Astrocyte of the spinal cord (primary cell): Measurements from ENCODE around the gene ANK3.

Experiments
- DNase-seq: peaks from one replicate; pipeline ENCODE4 v3.0.0; 2011; ENCODE audit warnings: low read depth, low spot score
- H3K4me3 ChIP-seq: 2 replicates; pipeline ENCODE4 v1.5.1; 2011; ENCODE audit warnings: low read depth, mild to moderate bottlenecking, low read length, moderate library complexity
- CTCF ChIP-seq: IDR thresholded peaks from 2 replicates; pipeline ENCODE4 v1.5.1; 2012; ENCODE audit warnings: low read depth, mild to moderate bottlenecking, low read length, inconsistent platforms
- in situ Hi-C: cut with HindIII; loops from 2 replicates; pipeline ENCODE4 v1.10.0; 2017; ENCODE audit warnings: low sequenced_read_pairs

ANK3 gene

GRCh38 chr10:60331886-60332285, 57.8 kb downstream of the ANK3 start:
- in situ Hi-C loops = no loop called here
- H3K4me3 ChIP-seq = no peak overlapping the region
- no peak for DNase-seq
- no peak for TF ChIP-seq CTCF

GRCh38 chr10:60323162-60323561, 66.5 kb downstream of the ANK3 start:
- in situ Hi-C loops = no loop called here
- no peak for TF ChIP-seq CTCF
- no peak for DNase-seq
- H3K4me3 ChIP-seq = no peak overlapping the region

- DNase-seq = no peak
- no peak for TF ChIP-seq CTCF
- in situ Hi-C loops = no loop called here
- no peak overlapping the region for H3K4me3 ChIP-seq
Observed at GRCh38 chr10:60320666-60321065, 69.0 kb downstream of the ANK3 start.

GRCh38 chr10:60316029-60316428, 73.6 kb downstream of the ANK3 start:
- no peak for DNase-seq
- in situ Hi-C loops = no loop called here
- TF ChIP-seq CTCF = no peak
- H3K4me3 ChIP-seq = no peak overlapping the region

GRCh38 chr10:60315311-60315710, 74.4 kb downstream of the ANK3 start:
- no peak for TF ChIP-seq CTCF

GRCh38 chr10:60314069-60314940, 75.4 kb downstream of the ANK3 start:
- in situ Hi-C loops = no loop called here
- no peak for TF ChIP-seq CTCF
- no peak overlapping the region for H3K4me3 ChIP-seq
- DNase-seq = peak; percentile 79

More at GRCh38 chr10:60315311-60315710, 74.4 kb downstream of the ANK3 start:
- H3K4me3 ChIP-seq = no peak overlapping the region
- no peak for DNase-seq
- in situ Hi-C loops = no loop called here
